Measurements from ENCODE around the gene MEIS1.

GRCh38 chr2:66389651-66390131, 45.2 kb upstream of the MEIS1 start:
- TF ChIP-seq ZNF274 (IDR thresholded peaks at IDR 0.05; ENCODE audit: borderline replicate concordance, extremely low read depth, low read length) (no peak), CTCF (IDR thresholded peaks at IDR 0.05; ENCODE audit: control extremely low read depth in 1 of 3, insufficient read depth in 1 of 3, low read depth in 1 of 3, low read length in 3 of 3) (no peak), USF2 (IDR thresholded peaks at IDR 0.05; ENCODE audit: low read length) (no peak), TAF7 (optimal IDR thresholded peaks at IDR 0.05; ENCODE audit: borderline replicate concordance, low read depth, low read length) (no peak), SP1 (IDR thresholded peaks at IDR 0.05; ENCODE audit: low read depth, low read length) (no peak), CHD2 (IDR thresholded peaks at IDR 0.05; ENCODE audit: low read length) (no peak), SUZ12 (IDR thresholded peaks at IDR 0.05; ENCODE audit: low read length) (no peak), EZH2 (IDR thresholded peaks at IDR 0.05; ENCODE audit: low read depth, low read length, severe bottlenecking) (no peak), RAD21 (IDR thresholded peaks at IDR 0.05 in 1 of 2, conservative IDR thresholded peaks at IDR 0.05 in 1 of 2; ENCODE audit: low read depth in 2 of 2, low read length in 2 of 2) (no peak), POLR2AphosphoS5 (IDR thresholded peaks at IDR 0.05; ENCODE audit: low read depth, low read length) (no peak), POLR2A (IDR thresholded peaks at IDR 0.05; ENCODE audit: control extremely low read depth in 1 of 2, low read depth in 2 of 2, low read length in 2 of 2) (no peak)

All from H1 (cell line).